HCT116 (cell line): Measurements from ENCODE around the gene ESPN. TPM values are rescaled to one million over a fixed set of nuclear protein-coding genes. Genes with fewer than 3 reads are reported as not detected.

Source experiments
- ATAC-seq: fragments of 200-7000 bp; cut with Tn5 transposase; 2 replicates; pipeline ENCODE4 v1.9.1; 2020; ENCODE audit warnings: mild to moderate bottlenecking, moderate library complexity
- BruUV-seq: library from RNA; stranded (reverse); fragments of 400-500 nt; replicated peaks from 2 replicates; lab custom pipeline; 2021; lab: Mats Ljungman, UMichigan
- CTCF ChIA-PET: fragments of 300-600 bp; sonication (Branson Sonifier 250); formaldehyde crosslinking; loops from one replicate; lab custom pipeline; 2021; ENCODE audit warnings: antibody characterized with exemption; lab: Charles Lee
- POLR2A ChIA-PET: fragments of 300-600, 350-600 bp; sonication (Branson Sonifier 250); formaldehyde crosslinking; loops from one replicate; lab custom pipeline; 2021; ENCODE audit warnings: antibody characterized with exemption; lab: Charles Lee
- RAD21 ChIA-PET, 2 experiments: fragments of 300-600 bp; sonication (Branson Sonifier 250); formaldehyde crosslinking; loops; one replicate each; lab custom pipeline; 2023; ENCODE audit warnings: low total read pairs in 2 of 2; ENCODE audit not compliant: uncharacterized antibody in 2 of 2, unreplicated experiment in 2 of 2, low non-redundant PET in 1 of 2; lab: Charles Lee
- DNase-seq: peaks from one replicate; pipeline ENCODE4 v3.0.0-alpha.2; 2010; ENCODE audit warnings: low read depth, low spot score
- H2AFZ ChIP-seq: fragments of 200-600 bp; shearing (Covaris generic), sonication (generic); 2 replicates; pipeline ENCODE4 v1.6.1; 2017; ENCODE audit warnings: low read depth, mixed run types, mixed read lengths, antibody characterized with exemption, low read length; ENCODE audit not compliant: poor library complexity, severe bottlenecking
- H3K27ac ChIP-seq: 2 replicates; pipeline ENCODE4 v1.5.1; 2012; ENCODE audit warnings: low read depth, low read length
- H3K27me3 ChIP-seq: fragments of 200-600 bp; sonication (generic); 2 replicates; pipeline ENCODE4 v1.6.1; 2016; ENCODE audit warnings: mixed run types, low read length, mixed read lengths; ENCODE audit not compliant: insufficient read depth
- H3K36me3 ChIP-seq, 2 experiments: fragments of 200-500 bp in 1 of 2; fragments of 200-600 bp in 1 of 2; sonication (Bioruptor generic) in 1 of 2; sonication (generic) in 1 of 2; 2 replicates each; pipeline versions ENCODE4 v1.5.1 to v1.6.1; 2014 to 2016; ENCODE audit warnings: low read length in 2 of 2, inconsistent platforms in 1 of 2, mixed read lengths in 1 of 2, mixed run types in 1 of 2; ENCODE audit not compliant: insufficient read depth in 2 of 2, control insufficient read depth in 1 of 2
- H3K4me1 ChIP-seq, 2 experiments: fragments of 200-600 bp in 1 of 2; sonication (generic) in 1 of 2; 2 replicates each; pipeline versions ENCODE4 v1.5.1 to v1.6.1; 2012 to 2017; ENCODE audit warnings: low read length in 2 of 2, inconsistent platforms in 1 of 2, mild to moderate bottlenecking in 1 of 2, mixed read lengths in 1 of 2, mixed run types in 1 of 2, moderate library complexity in 1 of 2; ENCODE audit not compliant: insufficient read depth in 2 of 2, control insufficient read depth in 1 of 2
- H3K4me2 ChIP-seq: fragments of 200-600 bp; sonication (generic); 2 replicates; pipeline ENCODE4 v1.6.1; 2017; ENCODE audit warnings: mixed run types, low read length, mixed read lengths
- H3K4me3 ChIP-seq, 2 experiments: fragments of 200-600 bp in 1 of 2; sonication (generic) in 1 of 2; replicated peaks in 1 of 2; 2 replicates each; pipeline ENCODE4 v1.5.1; 2011 to 2016; ENCODE audit warnings: low read length in 2 of 2, control low read depth in 1 of 2, low read depth in 1 of 2, mild to moderate bottlenecking in 1 of 2, mixed read lengths in 1 of 2, mixed run types in 1 of 2
- H3K79me2 ChIP-seq: fragments of 200-600 bp; sonication (generic); 2 replicates; pipeline ENCODE4 v1.6.1; 2017; ENCODE audit warnings: mild to moderate bottlenecking, mixed run types, low read length, moderate library complexity, mixed read lengths; ENCODE audit not compliant: insufficient read depth
- H3K9ac ChIP-seq: fragments of 200-600 bp; sonication (generic); 2 replicates; pipeline ENCODE4 v1.6.1; 2016; ENCODE audit warnings: low read length, mixed read lengths
- H3K9me2 ChIP-seq: fragments of 200-600 bp; sonication (generic), shearing (Covaris generic); 2 replicates; pipeline ENCODE4 v1.6.1; 2017; ENCODE audit warnings: mixed run types, mild to moderate bottlenecking, moderate library complexity; ENCODE audit not compliant: insufficient read depth
- H3K9me3 ChIP-seq, 2 experiments: fragments of 200-500 bp in 1 of 2; fragments of 200-600 bp in 1 of 2; sonication (Bioruptor generic) in 1 of 2; sonication (generic) in 1 of 2; 2 replicates each; pipeline ENCODE4 v1.6.1; 2014 to 2017; ENCODE audit warnings: low read length in 2 of 2, mixed read lengths in 2 of 2, inconsistent platforms in 1 of 2, low read depth in 1 of 2, mild to moderate bottlenecking in 1 of 2, mixed run types in 1 of 2, moderate library complexity in 1 of 2; ENCODE audit not compliant: control insufficient read depth in 1 of 2, insufficient read depth in 1 of 2
- H4K20me1 ChIP-seq: fragments of 200-600 bp; sonication (generic), shearing (Covaris generic); 2 replicates; pipeline ENCODE4 v1.6.1; 2017; ENCODE audit warnings: mixed run types, mild to moderate bottlenecking, moderate library complexity; ENCODE audit not compliant: insufficient read depth
- CBX3 ChIP-seq: IDR thresholded peaks from 2 replicates; pipeline ENCODE4 v1.6.1; 2012; ENCODE audit warnings: low read depth
- ELF1 ChIP-seq: IDR thresholded peaks from 2 replicates; pipeline ENCODE4 v1.6.1; 2012; ENCODE audit warnings: low read depth, borderline replicate concordance
- JUND ChIP-seq: IDR thresholded peaks from 2 replicates; pipeline ENCODE4 v1.6.1; 2012
- RAD21 ChIP-seq: IDR thresholded peaks from 2 replicates; pipeline ENCODE4 v1.6.1; 2012; ENCODE audit warnings: low read depth, mild to moderate bottlenecking
- SIN3A ChIP-seq: IDR thresholded peaks from 2 replicates; pipeline ENCODE4 v1.6.1; 2012; ENCODE audit warnings: low read depth
- SRF ChIP-seq: IDR thresholded peaks from 2 replicates; pipeline ENCODE4 v1.6.1; 2012; ENCODE audit warnings: low read depth
- ZFX ChIP-seq: fragments of 450-650 bp; IDR thresholded peaks from 2 replicates; pipeline ENCODE4 v1.6.1; 2017
- intact Hi-C: fragments of 100-400 bp; cut with micrococcal nuclease; formaldehyde crosslinking; loops from 2 replicates; pipeline ENCODE4 v1.10.0; 2022
- total RNA-seq: library from RNA; stranded (reverse); gene quantifications from one replicate; pipeline ENCODE4 v1.2.1, GENCODE V29; 2021; ENCODE audit not compliant: unreplicated experiment
- TF ChIP-seq, protein P1 (sequence below): IDR thresholded peaks from 2 replicates; pipeline ENCODE4 v1.6.1; 2012; ENCODE audit warnings: low read depth

The ESPN gene
- total RNA-seq, 1 experiment from 2014 or later = 114 TPM

DNA sequence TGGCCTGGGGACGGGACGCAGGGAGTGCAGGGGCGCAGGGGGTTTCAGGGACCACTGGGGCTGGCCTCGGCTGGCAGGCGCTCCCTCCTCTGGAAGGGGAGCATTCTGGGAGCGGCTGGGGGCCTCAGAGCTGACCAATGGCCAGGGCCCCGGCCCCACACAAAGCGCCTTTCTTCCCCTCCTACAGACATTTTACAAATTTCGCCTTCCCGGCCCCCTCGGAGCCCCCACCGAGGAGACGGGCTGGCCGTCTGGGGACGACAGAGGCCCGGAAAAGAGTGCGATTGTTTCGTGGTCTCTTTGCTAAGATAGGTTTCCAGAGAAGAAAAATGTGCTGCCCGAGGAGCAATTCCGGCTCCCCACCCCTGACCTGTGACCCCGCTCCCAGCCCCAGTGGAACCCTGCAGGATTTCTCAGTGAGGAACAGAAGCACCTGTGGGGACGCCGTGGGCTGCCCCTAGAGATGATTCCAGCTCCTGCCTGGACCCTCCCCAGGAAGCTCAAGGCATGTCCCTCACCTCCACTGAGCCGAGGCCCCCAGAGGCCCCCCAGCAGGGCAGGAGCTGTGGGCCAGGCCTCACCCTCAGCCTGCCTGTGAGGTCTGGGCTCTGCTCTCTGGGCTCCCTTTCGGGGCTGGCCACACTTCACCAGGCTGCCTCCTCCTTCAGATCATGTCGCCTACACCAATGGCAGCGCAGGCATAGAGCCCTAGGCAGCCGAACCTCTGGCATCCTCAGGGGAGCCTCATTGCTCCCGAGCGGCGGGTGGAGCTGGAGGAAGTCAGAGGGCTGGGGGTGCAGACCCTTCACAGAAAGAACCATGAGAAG is 81.8 kb downstream of the ESPN start:
- Histone ChIP-seq H2AFZ (no peak overlapping the region), H3K4me1 (no peaks in the 10 kb centered on the region; a peak in 1 of 4 replicates), H4K20me1 (no peaks in the 10 kb centered on the region), H3K9me3 (no peaks in the 10 kb centered on the region), H3K27me3 (no peaks in the 10 kb centered on the region), H3K4me3 (no peak overlapping the region), H3K4me2 (no peak overlapping the region), H3K27ac (no peak overlapping the region), H3K9me2 (no peaks in the 10 kb centered on the region), H3K36me3 (no peaks in the 10 kb centered on the region), H3K9ac (no peak overlapping the region), H3K79me2 (no peaks in the 10 kb centered on the region)
- BruUV-seq = no TSS peak
- POLR2A ChIA-PET = no interaction called here
- CTCF ChIA-PET = interaction anchor here (0.8 kb wide), 1 partner anchor 17 kb away, joined by 3 read pairs; no protein-coding TSS in a partner anchor
- DNase-seq = no peak
- RAD21 ChIA-PET = no interaction called here
- intact Hi-C loops = no loop called here
- TF ChIP-seq SRF (no peak), JUND (no peak), SIN3A (no peak), ZFX (no peak), ELF1 (no peak), CBX3 (no peak), RAD21 (no peak)
- TF ChIP-seq, protein P1, sequence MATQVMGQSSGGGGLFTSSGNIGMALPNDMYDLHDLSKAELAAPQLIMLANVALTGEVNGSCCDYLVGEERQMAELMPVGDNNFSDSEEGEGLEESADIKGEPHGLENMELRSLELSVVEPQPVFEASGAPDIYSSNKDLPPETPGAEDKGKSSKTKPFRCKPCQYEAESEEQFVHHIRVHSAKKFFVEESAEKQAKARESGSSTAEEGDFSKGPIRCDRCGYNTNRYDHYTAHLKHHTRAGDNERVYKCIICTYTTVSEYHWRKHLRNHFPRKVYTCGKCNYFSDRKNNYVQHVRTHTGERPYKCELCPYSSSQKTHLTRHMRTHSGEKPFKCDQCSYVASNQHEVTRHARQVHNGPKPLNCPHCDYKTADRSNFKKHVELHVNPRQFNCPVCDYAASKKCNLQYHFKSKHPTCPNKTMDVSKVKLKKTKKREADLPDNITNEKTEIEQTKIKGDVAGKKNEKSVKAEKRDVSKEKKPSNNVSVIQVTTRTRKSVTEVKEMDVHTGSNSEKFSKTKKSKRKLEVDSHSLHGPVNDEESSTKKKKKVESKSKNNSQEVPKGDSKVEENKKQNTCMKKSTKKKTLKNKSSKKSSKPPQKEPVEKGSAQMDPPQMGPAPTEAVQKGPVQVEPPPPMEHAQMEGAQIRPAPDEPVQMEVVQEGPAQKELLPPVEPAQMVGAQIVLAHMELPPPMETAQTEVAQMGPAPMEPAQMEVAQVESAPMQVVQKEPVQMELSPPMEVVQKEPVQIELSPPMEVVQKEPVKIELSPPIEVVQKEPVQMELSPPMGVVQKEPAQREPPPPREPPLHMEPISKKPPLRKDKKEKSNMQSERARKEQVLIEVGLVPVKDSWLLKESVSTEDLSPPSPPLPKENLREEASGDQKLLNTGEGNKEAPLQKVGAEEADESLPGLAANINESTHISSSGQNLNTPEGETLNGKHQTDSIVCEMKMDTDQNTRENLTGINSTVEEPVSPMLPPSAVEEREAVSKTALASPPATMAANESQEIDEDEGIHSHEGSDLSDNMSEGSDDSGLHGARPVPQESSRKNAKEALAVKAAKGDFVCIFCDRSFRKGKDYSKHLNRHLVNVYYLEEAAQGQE = no peak
- no peak for ATAC-seq
